ENCODE data around the gene AKR7A2. TPM values are rescaled to one million over a fixed set of nuclear protein-coding genes. Genes with fewer than 3 reads are reported as not detected.

Gene AKR7A2
- total RNA-seq, 1 experiment from 2014 or later = 193 TPM

DNA sequence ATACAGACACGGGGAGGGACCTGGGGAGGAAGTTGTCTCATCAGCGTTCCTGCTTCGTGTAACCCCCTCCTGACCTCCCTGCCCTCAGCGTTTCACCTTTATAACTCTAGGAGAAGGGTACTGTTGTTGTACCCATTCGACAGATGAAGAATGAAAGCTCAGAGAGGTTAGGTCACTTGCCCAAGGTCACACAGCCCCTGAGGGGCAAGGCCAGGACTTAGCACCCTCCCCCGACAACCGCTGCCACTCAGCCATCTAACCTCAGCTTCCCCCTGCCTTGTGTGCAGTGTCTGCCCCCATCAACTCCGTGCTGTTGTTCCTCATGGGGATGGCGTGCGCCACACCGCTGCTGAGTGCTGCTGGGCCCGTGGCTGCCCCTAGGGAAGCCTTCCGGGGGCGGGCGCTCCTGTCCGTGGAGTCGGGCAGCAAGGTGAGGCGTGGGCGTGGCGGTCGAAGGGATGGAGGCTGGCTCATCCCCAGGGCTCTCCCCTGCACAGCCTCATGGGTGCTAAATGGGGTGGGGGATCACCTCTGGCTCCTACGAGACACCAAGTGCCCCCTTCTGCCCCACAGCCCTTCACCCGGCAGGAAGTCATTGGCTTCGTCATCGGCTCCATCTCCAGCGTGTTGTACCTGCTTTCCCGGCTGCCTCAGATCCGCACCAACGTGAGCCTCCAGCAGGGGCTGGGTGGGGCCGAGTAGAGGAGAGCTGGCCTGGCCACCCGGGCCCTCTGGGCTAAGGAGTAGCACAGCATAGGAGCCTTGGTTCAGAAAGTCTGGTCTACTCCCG is 14.2 kb upstream of the AKR7A2 start:
- DNase-seq (ENCODE audit: low read depth) = no peak

DNA sequence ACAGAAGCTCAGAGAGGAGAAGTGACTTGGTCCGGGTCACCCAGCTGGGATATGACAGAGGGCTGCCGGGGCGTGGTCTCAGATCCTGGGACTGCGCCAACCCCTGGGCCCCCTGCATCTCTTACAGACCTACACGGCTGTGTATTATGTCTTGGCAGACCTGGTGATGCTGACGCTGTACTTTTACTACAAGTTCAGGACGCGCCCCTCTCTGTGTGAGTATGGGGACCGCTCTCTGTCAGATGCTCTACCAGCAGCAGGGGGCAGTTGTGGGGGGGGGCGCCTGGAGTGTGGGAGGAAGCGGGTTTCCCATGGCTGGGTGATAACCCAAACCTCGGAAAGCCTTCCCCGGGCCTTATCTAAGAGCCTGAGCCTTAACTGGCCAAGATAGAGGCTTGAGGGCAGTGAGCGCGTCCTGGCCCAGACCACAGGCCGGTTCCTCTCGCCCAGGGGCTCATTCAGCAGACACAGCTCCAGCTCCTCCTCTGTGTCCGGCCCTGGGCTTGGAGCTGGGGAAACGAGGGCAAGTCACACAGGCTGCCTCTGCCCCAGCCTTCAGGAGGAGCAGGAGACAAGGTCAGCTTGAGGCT is 13.5 kb upstream of the AKR7A2 start:
- no peak for DNase-seq (ENCODE audit: low read depth)

DNA sequence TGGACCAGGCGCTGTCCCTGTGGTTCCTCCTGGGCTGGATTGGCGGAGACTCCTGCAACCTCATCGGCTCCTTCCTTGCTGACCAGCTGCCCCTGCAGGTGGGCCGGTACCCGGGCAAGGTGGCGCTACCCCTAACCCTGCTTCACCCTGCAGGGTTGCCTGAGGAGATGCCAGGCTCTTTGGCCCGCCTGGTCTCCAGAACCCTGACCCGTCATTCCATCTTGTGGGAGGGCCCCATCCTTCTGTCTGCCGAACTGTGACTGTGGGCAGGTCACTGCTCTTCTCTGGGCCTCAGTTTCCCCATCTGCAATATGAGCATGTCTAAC is 12.7 kb upstream of the AKR7A2 start:
- DNase-seq (ENCODE audit: low read depth) = no peak

DNA sequence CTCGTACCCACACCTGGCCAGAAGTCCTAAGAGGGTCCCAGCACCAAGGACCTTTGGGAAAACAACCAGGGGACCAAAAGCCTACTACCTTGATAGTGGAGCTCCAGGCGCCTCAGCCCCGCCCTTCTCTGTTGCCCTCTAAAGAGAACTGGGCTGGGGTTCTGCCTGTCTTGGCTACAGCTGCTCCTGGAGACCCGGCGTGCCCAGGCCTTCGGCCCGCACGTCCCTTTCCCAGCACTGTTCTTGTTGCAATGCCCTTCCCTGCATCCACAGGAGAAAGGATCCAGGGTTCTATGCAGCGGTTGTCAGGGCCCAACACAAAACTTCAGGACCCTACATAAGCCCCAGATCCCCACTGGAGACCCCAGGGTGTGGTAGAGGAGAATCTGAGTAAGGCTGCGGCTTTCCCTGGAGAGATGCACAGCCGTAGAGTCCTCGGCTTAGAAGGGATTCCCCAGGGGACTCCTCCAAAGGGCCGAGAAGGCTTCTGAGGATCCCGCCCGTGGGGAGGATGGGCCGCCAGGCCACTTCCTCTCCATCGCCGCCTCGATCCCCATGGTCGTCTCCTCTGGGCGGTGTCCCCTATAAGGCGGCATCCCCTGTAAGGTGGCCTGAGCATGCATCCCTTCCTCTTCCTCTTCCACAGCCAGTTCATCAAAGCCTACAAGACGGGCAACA is 12.2 kb upstream of the AKR7A2 start:
- no peak for DNase-seq (ENCODE audit: low read depth)

DNA sequence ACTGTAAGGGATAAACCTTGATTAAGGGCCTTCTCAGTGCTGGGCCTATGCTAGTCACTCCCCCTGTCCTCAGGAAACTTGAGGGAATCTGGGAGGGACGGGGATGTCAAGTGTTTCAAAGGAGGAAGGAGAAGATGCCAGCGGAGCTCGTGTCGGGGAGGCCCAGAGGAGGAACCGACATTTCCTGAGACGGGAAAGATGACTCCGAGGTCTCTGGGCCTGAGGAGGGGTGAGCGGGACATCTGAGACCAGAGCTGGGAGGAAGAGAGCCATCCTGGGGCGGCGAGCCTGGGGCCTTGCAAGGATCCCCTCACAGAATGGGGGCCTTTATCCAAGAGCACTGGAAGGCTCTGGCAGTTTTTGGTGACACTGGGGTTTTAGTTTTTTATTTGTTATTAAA is 10.5 kb upstream of the AKR7A2 start:
- no peak for DNase-seq (ENCODE audit: low read depth)

DNA sequence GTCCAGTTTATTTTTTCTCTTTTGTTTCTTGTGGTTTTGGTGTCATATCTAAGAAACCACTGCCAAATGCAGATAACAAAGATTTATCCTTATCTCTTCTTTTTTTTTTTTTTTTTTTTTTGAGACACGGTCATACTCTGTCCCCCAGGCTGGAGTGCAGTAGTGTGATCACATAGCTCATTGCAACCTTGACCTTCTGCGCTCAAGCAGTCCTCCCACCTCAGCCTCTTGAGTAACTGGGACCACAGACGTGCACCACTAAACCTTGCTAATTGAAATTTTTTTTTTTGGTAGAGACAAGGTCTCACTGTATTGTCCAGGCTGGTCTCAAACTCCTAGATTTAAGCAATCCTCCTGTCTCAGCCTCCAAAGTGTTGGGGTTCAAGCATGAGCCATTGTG is 9.1 kb upstream of the AKR7A2 start:
- no peak for DNase-seq (ENCODE audit: low read depth)

DNA sequence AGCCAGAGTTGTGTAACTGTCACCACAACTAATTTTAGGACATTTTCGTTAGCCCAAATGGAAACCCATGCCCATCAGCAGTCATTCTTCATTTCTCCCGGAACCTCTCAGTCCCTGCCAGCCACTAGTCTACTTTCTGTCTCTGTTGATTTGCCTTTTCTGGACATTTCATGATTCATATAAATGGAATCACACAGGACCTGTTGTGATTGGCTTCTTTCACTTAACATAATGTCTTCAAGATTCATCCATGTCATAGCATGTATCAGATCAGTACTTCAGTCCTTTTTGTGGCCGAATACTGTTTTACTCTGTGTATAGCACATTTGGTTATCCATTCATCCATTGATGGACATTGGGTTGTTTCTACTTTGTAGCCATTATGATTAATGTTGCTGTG is 7.3 kb upstream of the AKR7A2 start:
- DNase-seq (ENCODE audit: low read depth) = no peak

DNA sequence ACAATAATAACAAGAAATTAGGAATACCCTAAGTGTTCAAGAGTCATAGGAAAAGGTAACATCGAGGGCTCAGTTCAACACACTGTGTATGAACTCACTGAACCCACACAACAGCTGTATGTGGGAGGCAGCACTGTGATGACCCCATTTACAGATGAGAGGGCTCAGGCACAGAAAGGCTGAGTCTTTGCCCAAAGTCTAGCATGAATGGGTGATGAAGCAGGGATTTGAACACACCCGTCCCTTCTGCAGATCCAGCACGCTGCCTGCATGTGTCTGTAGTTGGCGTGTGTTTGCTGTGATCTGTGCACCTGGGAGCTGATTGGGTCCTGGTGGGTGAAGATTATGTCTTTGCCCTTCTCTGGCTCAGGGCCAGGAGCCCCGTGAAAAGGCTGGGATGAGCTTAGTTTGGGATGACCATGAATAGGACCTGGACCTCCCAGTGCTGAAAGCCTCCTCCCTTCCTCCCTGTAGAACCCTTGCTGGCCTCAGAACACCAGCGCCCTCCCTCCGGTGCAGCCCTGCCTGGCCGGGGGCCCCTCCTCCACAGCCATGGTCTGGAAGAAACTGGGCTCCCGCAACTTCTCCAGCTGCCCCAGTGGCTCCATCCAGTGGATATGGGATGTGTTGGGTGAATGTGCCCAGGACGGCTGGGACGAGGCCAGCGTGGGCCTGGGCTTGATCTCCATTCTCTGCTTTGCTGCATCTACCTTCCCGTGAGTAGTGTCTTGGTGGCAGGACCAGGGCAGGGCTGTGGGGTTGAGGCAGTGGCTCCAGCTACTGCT is 5.4 kb upstream of the AKR7A2 start:
- peak; percentile 31 for DNase-seq (ENCODE audit: low read depth)

DNA sequence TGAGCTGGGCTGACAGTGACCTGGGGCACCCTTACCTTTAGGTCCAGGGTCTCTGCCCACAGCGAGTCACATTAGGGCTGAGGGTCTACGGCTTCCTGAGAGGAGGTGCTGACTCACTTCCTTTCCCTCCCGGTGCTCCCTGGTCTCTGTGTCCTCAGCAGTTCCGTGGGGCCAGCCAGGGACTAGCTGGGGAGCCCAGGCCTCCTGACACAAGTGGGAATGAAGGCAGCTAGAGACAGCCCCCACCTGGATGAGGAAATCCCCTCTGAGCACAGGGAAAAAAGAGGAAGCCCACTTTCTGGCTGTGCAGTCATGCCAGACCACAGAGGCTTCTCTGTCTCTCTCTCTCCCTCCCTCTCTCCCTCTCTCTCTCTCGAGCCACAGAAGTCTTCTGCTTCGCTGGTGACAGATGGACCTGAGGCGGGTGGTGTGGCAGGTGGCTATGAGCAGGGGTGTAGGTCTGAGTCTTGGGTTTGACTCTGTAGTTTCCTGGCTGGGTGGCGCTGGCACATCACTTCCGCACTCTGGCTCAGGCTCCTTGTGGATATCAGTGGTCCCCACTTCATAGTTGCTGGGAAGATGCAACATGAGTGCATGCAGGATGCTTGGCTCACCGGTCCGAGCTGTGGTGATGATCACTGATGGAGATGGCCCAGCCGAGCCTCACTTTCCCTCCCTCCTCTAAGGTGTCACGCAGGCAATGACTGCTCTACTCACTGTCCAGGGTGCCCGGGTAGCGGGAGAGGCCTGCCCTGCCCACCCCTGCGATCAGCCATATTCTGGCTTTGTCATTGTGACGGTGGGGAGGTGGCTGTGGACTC is 3.6 kb upstream of the AKR7A2 start:
- peak; percentile 34 for DNase-seq (ENCODE audit: low read depth)

DNA sequence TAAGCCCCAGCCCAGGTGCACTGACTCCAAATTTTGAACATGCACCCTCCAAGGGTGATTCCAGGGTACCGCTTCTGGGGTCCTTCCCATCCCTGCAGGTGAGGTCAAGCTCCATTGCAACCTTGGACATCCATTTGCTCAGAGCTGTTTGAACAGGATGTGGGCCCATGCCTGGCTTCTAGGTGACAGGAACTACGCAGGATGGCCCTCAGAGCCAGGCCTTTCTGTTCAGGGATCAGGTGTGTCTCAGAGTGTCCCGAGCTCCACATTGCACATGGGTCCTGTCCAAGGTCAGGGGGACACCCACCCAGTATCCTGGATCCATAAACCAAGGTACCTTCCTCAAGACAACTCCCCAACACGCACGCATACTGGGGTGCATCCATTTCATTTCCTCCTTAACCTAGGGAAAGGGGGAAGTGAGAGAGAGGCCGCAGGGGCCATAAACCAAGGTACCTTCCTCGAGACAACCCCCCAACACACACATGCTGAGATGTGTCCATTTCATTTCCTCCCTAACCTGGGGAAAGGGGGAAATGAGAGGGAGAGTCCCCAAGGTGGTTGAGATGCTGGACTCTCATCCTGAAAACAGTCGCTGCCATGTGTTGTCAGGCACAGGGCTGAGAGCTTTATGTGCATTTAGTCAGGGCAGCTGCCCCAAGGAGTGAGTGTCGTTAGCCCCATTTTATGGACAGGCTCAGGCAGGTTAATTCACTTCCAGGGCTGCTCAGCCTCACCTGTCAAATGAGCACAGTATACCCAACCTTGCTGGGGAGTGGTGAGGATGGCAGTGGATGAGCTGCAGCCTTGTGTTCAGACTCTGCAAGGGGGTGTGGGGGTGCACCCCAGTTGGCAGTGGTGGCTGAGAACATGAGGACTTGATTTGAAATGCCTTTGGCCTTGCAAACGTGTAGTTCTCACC is 2.3 kb upstream of the AKR7A2 start:
- DNase-seq (ENCODE audit: low read depth) = no peak

DNA sequence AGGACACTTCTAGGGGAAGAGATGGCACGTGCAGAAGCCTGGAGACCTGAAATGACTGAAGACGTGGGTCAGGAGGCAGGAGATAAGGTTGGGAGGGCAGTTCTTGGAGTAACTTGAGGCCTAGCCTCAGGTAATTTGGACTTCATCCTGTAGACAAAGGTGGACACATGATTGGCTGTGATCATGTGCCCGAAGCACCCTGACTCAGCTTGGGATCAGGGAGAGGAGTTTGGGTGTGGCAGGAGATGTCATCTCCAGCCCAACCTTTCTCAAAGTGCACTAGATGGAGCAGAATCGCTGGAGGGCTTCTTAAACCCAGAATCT is 1.7 kb upstream of the AKR7A2 start:
- DNase-seq (ENCODE audit: low read depth) = no peak

DNA sequence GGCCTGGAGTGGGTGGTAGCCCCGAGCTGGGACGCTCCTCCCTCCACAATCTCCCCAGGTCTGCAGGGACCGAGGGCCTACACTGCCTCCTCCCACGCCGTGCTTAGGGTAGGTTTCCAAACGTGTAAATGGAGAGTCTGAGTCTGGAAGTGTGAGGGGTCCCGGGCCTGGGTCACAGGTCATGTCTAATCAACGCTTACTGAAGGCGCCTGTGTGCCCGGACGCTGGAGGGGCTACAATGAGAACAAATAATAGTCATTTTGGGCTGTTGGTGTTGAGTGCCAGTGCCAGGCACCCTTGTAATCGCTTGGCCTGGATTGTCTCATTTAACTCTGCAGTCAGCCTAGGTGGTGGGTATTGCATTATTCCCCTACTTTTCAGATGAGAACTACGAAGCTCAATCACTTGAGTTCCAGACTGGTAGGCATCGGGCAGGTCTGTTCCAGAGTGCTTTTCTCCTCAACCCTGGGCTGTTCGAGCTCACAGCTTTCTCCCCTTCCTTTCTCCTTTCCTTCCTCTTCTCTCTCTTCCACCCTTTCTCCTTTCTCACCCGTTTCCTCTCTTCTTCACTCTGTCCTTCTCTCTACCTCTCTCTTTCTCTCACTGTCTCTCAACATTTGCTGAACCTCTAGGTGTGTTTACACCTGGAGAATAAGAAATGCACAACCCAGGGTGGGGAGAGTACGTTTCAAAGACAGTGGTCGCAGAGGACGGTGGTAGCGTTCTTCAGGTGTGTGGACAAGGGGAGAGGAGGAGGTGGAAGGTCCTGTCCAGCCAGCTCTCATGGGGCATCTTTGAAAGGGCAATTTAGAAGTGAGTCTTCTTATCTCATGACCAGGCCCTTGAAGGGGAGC is 1.1 kb upstream of the AKR7A2 start:
- no peak for DNase-seq (ENCODE audit: low read depth)

DNA sequence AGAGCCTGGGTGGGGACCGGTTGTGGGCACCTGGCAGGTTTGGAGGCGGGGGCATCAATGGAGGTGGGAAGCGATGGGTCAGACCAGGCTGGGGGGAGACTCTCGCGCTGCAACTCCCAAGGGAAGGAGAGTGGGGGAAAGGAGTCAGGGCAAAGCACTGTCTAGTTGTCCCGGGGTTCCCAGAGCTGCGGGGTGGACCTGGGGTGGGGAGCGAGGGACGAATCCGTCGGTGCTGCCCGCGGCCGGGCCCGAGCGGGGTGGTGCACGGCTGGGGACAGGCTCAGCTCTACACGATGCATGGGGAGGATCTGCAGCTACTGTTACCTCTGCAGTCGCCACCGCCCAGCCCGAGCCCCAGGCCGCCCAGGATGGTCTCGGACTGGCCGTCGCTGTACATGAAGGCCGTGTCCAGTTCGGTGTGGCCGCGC is 427 bp downstream of the AKR7A2 start:
- DNase-seq (ENCODE audit: low read depth) = peak; percentile 29

DNA sequence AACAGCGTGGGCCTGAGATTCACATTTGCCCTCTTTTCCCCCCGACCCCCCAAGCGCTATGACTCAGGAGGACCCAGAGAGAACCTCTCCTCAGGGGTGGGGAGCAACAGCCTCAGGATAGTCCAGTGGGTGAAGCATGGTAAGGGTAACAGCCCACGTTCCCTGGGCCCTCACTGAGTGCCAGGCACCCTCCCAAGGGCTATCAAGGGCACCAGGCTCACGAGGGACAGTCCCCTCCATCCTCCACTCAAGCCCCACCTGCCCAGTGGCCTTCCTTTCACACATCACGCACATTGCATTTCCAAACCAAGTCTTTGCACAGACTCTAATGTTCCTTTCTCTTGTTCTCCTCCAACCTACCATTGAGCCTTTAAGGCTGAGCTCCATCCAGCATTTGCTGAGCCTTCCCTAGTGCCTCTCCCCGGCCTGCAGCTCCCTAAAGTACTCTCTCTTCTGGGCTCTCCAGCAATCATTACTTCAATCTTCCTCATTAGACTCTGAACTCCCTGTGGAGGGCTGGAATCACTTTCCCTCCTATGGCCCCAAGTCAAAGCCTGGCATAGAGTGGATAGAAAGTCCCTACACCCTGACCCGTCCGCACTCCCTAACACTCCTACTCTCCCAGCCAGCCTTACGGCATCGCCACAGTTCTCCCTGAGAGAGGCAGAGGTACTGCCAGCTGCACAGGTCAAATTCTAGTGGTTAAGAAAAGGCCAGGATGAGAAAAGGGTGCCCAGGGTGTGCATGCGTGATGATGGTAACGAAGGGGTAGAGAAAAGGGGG is 1.0 kb downstream of the AKR7A2 start:
- DNase-seq (ENCODE audit: low read depth) = peak; percentile 27

DNA sequence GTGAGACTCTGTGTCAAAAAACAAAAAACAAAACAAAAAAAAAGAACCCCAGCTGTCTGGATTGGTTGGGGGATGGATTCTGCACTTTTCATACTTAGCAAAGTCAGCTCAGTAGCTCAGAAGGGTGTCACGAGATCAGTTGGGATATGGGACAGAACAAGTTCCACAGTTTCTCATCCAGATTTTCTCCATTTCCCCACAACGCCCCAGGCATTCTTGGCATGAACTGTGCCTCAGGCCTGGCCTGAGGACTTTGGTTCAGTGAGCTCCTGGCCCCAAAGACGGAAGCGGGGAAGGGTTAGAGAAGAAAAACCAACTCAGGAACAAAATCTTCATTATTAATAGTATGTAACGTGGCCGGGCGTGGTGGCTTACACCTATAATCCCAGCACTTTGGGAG is 1.9 kb downstream of the AKR7A2 start:
- no peak for DNase-seq (ENCODE audit: low read depth)

DNA sequence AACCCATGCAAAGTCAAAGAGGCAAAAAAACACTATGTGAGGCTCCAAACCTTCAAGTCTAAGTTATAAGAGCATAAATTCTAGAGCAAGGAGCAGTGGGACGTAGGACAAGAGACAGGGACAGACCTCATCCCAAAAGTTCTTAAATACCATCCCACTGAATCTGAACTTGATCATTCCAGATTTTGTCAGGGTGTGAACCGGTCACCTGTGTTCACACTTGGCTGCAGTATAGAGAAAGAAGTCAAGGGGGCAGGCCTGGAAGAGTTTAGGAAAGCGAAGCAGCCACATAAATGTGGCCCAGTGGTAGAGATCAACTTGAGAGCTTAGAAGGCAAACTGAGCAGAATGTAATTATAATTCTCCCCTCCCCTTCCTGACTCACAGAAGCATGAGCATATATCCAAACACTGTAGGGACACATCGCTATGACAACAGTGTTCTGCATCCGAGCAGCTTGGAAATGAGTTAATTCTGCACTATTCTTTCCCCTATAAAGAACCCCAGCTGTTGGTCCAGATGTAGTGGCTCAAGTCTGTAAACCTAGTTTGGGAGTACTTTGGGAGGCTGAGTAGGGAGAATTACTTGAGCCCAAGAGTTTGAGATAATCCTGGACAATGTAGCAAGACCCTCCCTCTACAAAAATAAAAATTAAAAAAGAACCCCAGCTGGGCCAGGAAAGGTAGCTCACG is 2.7 kb downstream of the AKR7A2 start:
- DNase-seq (ENCODE audit: low read depth) = peak; percentile 83

DNA sequence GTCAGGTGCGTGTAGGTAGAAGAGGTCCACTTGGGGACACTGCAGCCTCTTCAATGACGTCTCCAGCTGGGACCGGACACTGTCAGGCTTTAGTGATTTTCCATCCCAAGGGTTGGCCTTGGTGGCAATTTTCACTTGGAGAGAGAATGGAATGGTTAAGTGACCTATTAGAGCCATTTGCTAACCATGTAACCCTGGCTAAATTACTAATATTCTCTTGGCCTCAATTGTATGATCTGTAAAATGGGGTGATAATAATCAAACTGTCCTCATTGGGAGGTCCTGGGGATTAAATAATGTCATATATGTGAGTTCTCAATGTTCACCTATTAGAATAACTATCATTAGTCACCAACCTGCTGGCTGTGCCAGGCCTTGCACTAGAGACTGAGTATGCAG is 3.4 kb downstream of the AKR7A2 start:
- no peak for DNase-seq (ENCODE audit: low read depth)
